Keratinocyte (primary cell): ENCODE measurements around the gene ANO8. TPM values are rescaled to one million over a fixed set of nuclear protein-coding genes. Genes with fewer than 3 reads are reported as not detected.
A peak's percentile ranks its signal among the peaks of the same experiment; 100 is the strongest.

Experiments
- DNase-seq: peaks from one replicate; pipeline ENCODE4 v3.0.0-alpha.2; 2011; ENCODE audit warnings: low read depth, missing footprints, low spot score
- FAIRE-seq: peaks from 2 replicates; lab custom pipeline; 2011; peaks lifted over from hg19 to GRCh38; lab: Jason Lieb, UNC
- H2AFZ ChIP-seq: 2 replicates; pipeline ENCODE4 v1.6.0; 2012; ENCODE audit warnings: low read length, control low read depth, inconsistent platforms; ENCODE audit not compliant: control insufficient read depth
- H3K27ac ChIP-seq: 2 replicates; pipeline ENCODE4 v1.5.1; 2011; ENCODE audit warnings: low read length; ENCODE audit not compliant: control insufficient read depth, insufficient read depth
- H3K27me3 ChIP-seq: 3 replicates; pipeline ENCODE4 v1.6.0; 2011; ENCODE audit warnings: low read length; ENCODE audit not compliant: control insufficient read depth, insufficient read depth; ENCODE audit errors: extremely low read depth
- H3K36me3 ChIP-seq, 2 experiments: 2 replicates in 1 of 2; 3 replicates in 1 of 2; pipeline ENCODE4 v1.5.1; 2011; ENCODE audit warnings: low read length in 2 of 2, mild to moderate bottlenecking in 1 of 2; ENCODE audit not compliant: control insufficient read depth in 2 of 2, insufficient read depth in 2 of 2; ENCODE audit errors: extremely low read depth in 1 of 2
- H3K4me1 ChIP-seq: 3 replicates; pipeline ENCODE4 v1.5.1; 2011; ENCODE audit warnings: low read length; ENCODE audit not compliant: control insufficient read depth, insufficient read depth; ENCODE audit errors: extremely low read depth
- H3K4me2 ChIP-seq: 3 replicates; pipeline ENCODE4 v1.6.0; 2011; ENCODE audit warnings: low read depth, low read length; ENCODE audit not compliant: control insufficient read depth, insufficient read depth; ENCODE audit errors: extremely low read depth
- H3K4me3 ChIP-seq, 3 experiments: fragments of 200-600 bp in 1 of 3; sonication (generic) in 1 of 3; 2 replicates in 2 of 3; 3 replicates in 1 of 3; pipeline ENCODE4 v1.5.1; 2011 to 2016; ENCODE audit warnings: low read length in 3 of 3, mild to moderate bottlenecking in 3 of 3, control low read depth in 2 of 3, inconsistent platforms in 1 of 3, low read depth in 1 of 3, mixed read lengths in 1 of 3, mixed run types in 1 of 3, moderate library complexity in 1 of 3; ENCODE audit not compliant: control insufficient read depth in 2 of 3, insufficient read depth in 2 of 3; ENCODE audit errors: extremely low read depth in 1 of 3
- H3K79me2 ChIP-seq: 2 replicates; pipeline ENCODE4 v1.6.0; 2012; ENCODE audit warnings: low read length; ENCODE audit not compliant: control insufficient read depth, insufficient read depth
- H3K9ac ChIP-seq: 3 replicates; pipeline ENCODE4 v1.6.0; 2011; ENCODE audit warnings: low read length; ENCODE audit not compliant: control insufficient read depth, insufficient read depth; ENCODE audit errors: extremely low read depth
- H3K9me1 ChIP-seq: 3 replicates; pipeline ENCODE4 v1.6.0; 2011; ENCODE audit warnings: low read length; ENCODE audit not compliant: control insufficient read depth, insufficient read depth; ENCODE audit errors: extremely low read depth
- H3K9me3 ChIP-seq: 2 replicates; pipeline ENCODE4 v1.5.1; 2012; ENCODE audit warnings: low read depth, low read length; ENCODE audit not compliant: control insufficient read depth
- H4K20me1 ChIP-seq: 3 replicates; pipeline ENCODE4 v1.6.0; 2011; ENCODE audit warnings: low read length; ENCODE audit not compliant: control insufficient read depth, insufficient read depth; ENCODE audit errors: extremely low read depth
- CTCF ChIP-seq, 3 experiments: IDR thresholded peaks in 1 of 3; conservative IDR thresholded peaks in 1 of 3; optimal IDR thresholded peaks in 1 of 3; 2 replicates in 2 of 3; 3 replicates in 1 of 3; pipeline versions ENCODE3 to v1.5.1; 2011; ENCODE audit warnings: low read length in 3 of 3, mild to moderate bottlenecking in 3 of 3, moderate library complexity in 2 of 3, control low read depth in 1 of 3, inconsistent platforms in 1 of 3; ENCODE audit not compliant: insufficient read depth in 2 of 3; ENCODE audit errors: extremely low read depth in 1 of 3
- EZH2 ChIP-seq: IDR thresholded peaks from one replicate; pipeline ENCODE4 v1.6.1; 2012; ENCODE audit warnings: inconsistent platforms, mild to moderate bottlenecking, low read length, moderate library complexity
- dilution Hi-C: fragments of 300-500 bp; cut with MboI; formaldehyde crosslinking; loops from one replicate; pipeline ENCODE4 v1.7.0; 2020; ENCODE audit warnings: low sequenced_read_pairs; ENCODE audit not compliant: extremely low pct_ligation_motif_present
- polyA plus RNA-seq, 5 experiments: library from polyadenylated mRNA; depleted of rRNA in 3 of 5; stranded (reverse) in 3 of 5; stranded (forward) in 1 of 5; unstranded in 1 of 5; fragments of >200 nt; gene quantifications; 1 replicate in 1 of 5; 2 replicates in 3 of 5; 3 replicates in 1 of 5; pipeline versions ENCODE4 v1.2.1 to v1.2.3, GENCODE V29; 2011 to 2012; ENCODE audit warnings: missing spikeins in 2 of 5, low read depth in 1 of 5, low replicate concordance in 1 of 5

ANO8 gene
- polyA plus RNA-seq, 1 donor (not counting 4 experiments of a cell fraction or from before 2014, with no cell fraction given): 1.6 TPM

GRCh38 chr19:17294051-17294891 lies 40.4 kb downstream of the ANO8 start:
- no peak overlapping the region for H2AFZ ChIP-seq
- H4K20me1 ChIP-seq: peaks cover 3% of the 10 kb centered on the region
- no peak overlapping the region for H3K4me3 ChIP-seq
- FAIRE-seq: no peak
- TF ChIP-seq CTCF (optimal IDR thresholded peaks at IDR 0.05 in 1 of 3, IDR thresholded peaks at IDR 0.05 in 1 of 3, conservative IDR thresholded peaks at IDR 0.05 in 1 of 3; ENCODE audit: extremely low read depth in 1 of 3, insufficient read depth in 2 of 3, low read length in 3 of 3) (no peak), EZH2 (no peak)
- H3K27ac ChIP-seq: no peak overlapping the region
- H3K9ac ChIP-seq: no peak overlapping the region
- H3K4me2 ChIP-seq: no peak overlapping the region
- no peak for DNase-seq
- peaks cover 0 to 13% of the 10 kb centered on the region in 2 experiments for H3K36me3 ChIP-seq
- peaks cover 6% of the 10 kb centered on the region for H3K79me2 ChIP-seq
- H3K27me3 ChIP-seq: no peaks in the 10 kb centered on the region
- no peaks in the 10 kb centered on the region for H3K9me3 ChIP-seq
- no peaks in the 10 kb centered on the region for H3K9me1 ChIP-seq
- peaks cover 11% of the 10 kb centered on the region for H3K4me1 ChIP-seq
- dilution Hi-C loops: no loop called here

DNA sequence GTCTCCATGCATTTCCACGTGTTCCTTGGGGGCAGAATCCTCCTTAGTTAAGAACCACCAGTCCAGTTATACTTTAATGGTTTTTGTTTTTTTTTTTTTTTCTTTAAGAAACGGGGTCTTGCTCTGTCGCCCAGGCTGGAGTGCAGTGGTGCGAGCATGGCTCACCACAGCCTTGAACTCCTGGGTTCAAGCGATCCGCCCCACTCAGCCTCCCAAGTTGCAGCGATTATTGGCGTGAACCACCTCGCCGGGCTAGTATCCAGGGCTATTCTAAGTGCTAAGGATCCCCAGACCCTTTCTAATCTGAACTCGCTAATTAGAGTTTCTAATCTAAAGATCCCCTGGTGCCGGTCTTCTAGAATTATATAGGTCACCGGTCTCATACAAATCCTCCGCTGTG lies 41.0 kb downstream of the ANO8 start:
- H3K27me3 ChIP-seq: no peaks in the 10 kb centered on the region
- H3K36me3 ChIP-seq: peaks cover 0 to 12% of the 10 kb centered on the region in 2 experiments
- no peaks in the 10 kb centered on the region for H3K9me1 ChIP-seq
- H3K4me3 ChIP-seq: no peak overlapping the region
- peaks cover 11% of the 10 kb centered on the region for H3K4me1 ChIP-seq
- peaks cover 3% of the 10 kb centered on the region for H4K20me1 ChIP-seq
- DNase-seq: no peak
- H3K27ac ChIP-seq: no peak overlapping the region
- no peak for FAIRE-seq
- no peak overlapping the region for H2AFZ ChIP-seq
- no peak overlapping the region for H3K9ac ChIP-seq
- TF ChIP-seq CTCF (optimal IDR thresholded peaks at IDR 0.05 in 1 of 3, IDR thresholded peaks at IDR 0.05 in 1 of 3, conservative IDR thresholded peaks at IDR 0.05 in 1 of 3; ENCODE audit: extremely low read depth in 1 of 3, insufficient read depth in 2 of 3, low read length in 3 of 3) (no peak), EZH2 (no peak)
- dilution Hi-C loops: no loop called here
- H3K79me2 ChIP-seq: peaks cover 4% of the 10 kb centered on the region
- H3K4me2 ChIP-seq: peak overlapping the region; percentile 19
- H3K9me3 ChIP-seq: no peaks in the 10 kb centered on the region
